ENCODE results near the gene PCDH9. TPM values are rescaled to one million over a fixed set of nuclear protein-coding genes. Genes with fewer than 3 reads are reported as not detected.

The PCDH9 gene
- total and polyA plus RNA-seq, 10 of the 15 experiments (the other 5 are each of a cell fraction or from before 2014, with no cell fraction given), result 0.02 to 2.3 (median 0.05) TPM; not detected in 1

DNA sequence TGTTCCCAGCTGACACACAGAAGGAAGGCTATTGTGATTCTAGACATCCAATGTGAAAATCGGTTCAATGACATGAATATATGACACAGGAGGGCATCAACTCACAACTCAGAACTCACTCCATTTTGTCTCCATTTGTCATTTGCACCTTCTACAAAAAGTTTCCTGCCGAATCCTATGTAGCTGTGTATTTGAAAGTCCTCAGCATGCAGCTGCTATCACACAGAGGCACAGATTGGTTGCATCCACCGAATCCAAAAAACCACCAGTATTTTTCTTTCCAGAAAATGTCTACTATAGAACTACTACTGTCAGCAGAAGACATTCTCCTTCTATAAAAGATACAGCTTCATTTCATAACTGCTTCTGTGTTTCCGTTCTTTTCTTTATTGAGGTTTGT, 13.3 kb downstream of the PCDH9 start (continued):
- TF ChIP-seq CHD1 (IDR thresholded peaks at IDR 0.05; ENCODE audit: low read depth, low read length), result no peak
- no peak for TF ChIP-seq IRF3 (IDR thresholded peaks at IDR 0.05)
- TF ChIP-seq HSF1 (IDR thresholded peaks at IDR 0.05; ENCODE audit: low read depth, low read length), result no peak
- no peak for TF ChIP-seq RFX5 (IDR thresholded peaks at IDR 0.05; ENCODE audit: low read depth, low read length)
- TF ChIP-seq MEF2B (IDR thresholded peaks at IDR 0.05; ENCODE audit: partially characterized antibody, poor library complexity, severe bottlenecking), result no peak
- TF ChIP-seq ZNF384 (IDR thresholded peaks at IDR 0.05; ENCODE audit: borderline replicate concordance, low read depth, low read length), result no peak
- TF ChIP-seq NRF1 (conservative IDR thresholded peaks at IDR 0.05; ENCODE audit: low read depth, low read length), result no peak

DNA sequence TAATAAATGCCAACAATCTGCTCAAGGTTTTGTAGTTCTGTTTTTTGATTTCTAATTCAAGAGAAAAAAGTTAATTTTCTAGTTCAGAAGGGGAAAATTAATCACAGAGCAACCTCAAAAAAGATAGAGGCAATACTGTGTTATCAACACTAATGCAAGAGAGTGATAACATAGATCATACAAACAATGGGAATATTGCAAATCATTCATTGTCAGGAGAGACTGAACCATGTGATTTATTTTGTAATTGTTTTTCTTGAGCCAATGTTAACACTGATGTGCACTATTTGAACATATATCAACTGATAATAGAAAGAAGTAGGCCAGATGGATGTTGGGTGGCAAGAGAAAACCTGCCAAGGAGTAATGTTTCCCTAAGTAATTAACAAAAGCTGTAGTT, 19.9 kb downstream of the PCDH9 start:
- no peak overlapping the region for H3K4me3 ChIP-seq
- no peaks in the 10 kb centered on the region for H3K4me1 ChIP-seq (ENCODE audit: control insufficient read depth, insufficient read depth, low read length)
- no peak overlapping the region for H3K9ac ChIP-seq (ENCODE audit: control insufficient read depth, insufficient read depth, low read length)
- in situ Hi-C loops (cut with MboI), result no loop called here
- ChIA-PET CTCF (no interaction called here), POLR2A (no interaction called here), SMC1A (ENCODE audit: uncharacterized antibody, unreplicated experiment) (no interaction called here), RAD21 (ENCODE audit: unreplicated experiment) (no interaction called here)
- DNase-seq (ENCODE audit: low read depth, low spot score), result no peak
- TF ChIP-seq IKZF2 (IDR thresholded peaks at IDR 0.05) (no peak), TCF7 (IDR thresholded peaks at IDR 0.05; ENCODE audit: borderline replicate concordance) (no peak), ZBED1 (IDR thresholded peaks at IDR 0.05; ENCODE audit: borderline replicate concordance) (no peak), STAT3 (IDR thresholded peaks at IDR 0.05; ENCODE audit: low read depth, low read length) (no peak), LARP7 (IDR thresholded peaks at IDR 0.05) (no peak), NR2F1 (conservative IDR thresholded peaks at IDR 0.05) (no peak), HDAC6 (IDR thresholded peaks at IDR 0.05; ENCODE audit: unreplicated experiment) (no peak), JUNB (IDR thresholded peaks at IDR 0.05) (no peak), SP1 (IDR thresholded peaks at IDR 0.05; ENCODE audit: low read depth, low read length) (no peak), IKZF1 (conservative IDR thresholded peaks at IDR 0.05) (no peak)
- TF ChIP-seq, protein P1, sequence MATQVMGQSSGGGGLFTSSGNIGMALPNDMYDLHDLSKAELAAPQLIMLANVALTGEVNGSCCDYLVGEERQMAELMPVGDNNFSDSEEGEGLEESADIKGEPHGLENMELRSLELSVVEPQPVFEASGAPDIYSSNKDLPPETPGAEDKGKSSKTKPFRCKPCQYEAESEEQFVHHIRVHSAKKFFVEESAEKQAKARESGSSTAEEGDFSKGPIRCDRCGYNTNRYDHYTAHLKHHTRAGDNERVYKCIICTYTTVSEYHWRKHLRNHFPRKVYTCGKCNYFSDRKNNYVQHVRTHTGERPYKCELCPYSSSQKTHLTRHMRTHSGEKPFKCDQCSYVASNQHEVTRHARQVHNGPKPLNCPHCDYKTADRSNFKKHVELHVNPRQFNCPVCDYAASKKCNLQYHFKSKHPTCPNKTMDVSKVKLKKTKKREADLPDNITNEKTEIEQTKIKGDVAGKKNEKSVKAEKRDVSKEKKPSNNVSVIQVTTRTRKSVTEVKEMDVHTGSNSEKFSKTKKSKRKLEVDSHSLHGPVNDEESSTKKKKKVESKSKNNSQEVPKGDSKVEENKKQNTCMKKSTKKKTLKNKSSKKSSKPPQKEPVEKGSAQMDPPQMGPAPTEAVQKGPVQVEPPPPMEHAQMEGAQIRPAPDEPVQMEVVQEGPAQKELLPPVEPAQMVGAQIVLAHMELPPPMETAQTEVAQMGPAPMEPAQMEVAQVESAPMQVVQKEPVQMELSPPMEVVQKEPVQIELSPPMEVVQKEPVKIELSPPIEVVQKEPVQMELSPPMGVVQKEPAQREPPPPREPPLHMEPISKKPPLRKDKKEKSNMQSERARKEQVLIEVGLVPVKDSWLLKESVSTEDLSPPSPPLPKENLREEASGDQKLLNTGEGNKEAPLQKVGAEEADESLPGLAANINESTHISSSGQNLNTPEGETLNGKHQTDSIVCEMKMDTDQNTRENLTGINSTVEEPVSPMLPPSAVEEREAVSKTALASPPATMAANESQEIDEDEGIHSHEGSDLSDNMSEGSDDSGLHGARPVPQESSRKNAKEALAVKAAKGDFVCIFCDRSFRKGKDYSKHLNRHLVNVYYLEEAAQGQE (IDR thresholded peaks at IDR 0.05; ENCODE audit: low read depth, low read length), result no peak
- no peaks in the 10 kb centered on the region for H3K9me3 ChIP-seq (replicated peaks; ENCODE audit: control insufficient read depth, insufficient read depth, low read length)
- no peaks in the 10 kb centered on the region for H3K79me2 ChIP-seq (ENCODE audit: control insufficient read depth, insufficient read depth, low read length)
- no peaks in the 10 kb centered on the region for H3K27me3 ChIP-seq (replicated peaks in 1 of 2; ENCODE audit: control insufficient read depth in 2 of 2, insufficient read depth in 2 of 2, low read length in 1 of 2)
- H2AFZ ChIP-seq (ENCODE audit: control insufficient read depth, low read depth, low read length), result no peak overlapping the region
- no peak for ATAC-seq
- BruUV-seq (replicated peaks), result no TSS peak
- no peaks in the 10 kb centered on the region for H3K36me3 ChIP-seq (ENCODE audit: control insufficient read depth in 2 of 2, insufficient read depth in 2 of 2, low read length in 1 of 2)
- FAIRE-seq, result no peak
- H4K20me1 ChIP-seq (ENCODE audit: control insufficient read depth, insufficient read depth), result no peaks in the 10 kb centered on the region
- no peak overlapping the region for H3K4me2 ChIP-seq (ENCODE audit: control insufficient read depth, insufficient read depth)
- intact Hi-C loops (cut with micrococcal nuclease; ENCODE audit: unreplicated experiment), result no loop called here
- H3K27ac ChIP-seq (ENCODE audit: control insufficient read depth, insufficient read depth), result no peak overlapping the region
